ENCODE results near the gene MTTP.

MTTP gene

GRCh38 chr4:99670409-99671073 is 95.9 kb downstream of the MTTP start:
- DNase-seq = no peak

Data from NCI-H526 (cell line).